ENCODE results near the gene ADD2. TPM values are rescaled to one million over a fixed set of nuclear protein-coding genes. Genes with fewer than 3 reads are reported as not detected.

Gene ADD2
- total RNA-seq, 1 donor from 2014 or later: 1.4 TPM

DNA sequence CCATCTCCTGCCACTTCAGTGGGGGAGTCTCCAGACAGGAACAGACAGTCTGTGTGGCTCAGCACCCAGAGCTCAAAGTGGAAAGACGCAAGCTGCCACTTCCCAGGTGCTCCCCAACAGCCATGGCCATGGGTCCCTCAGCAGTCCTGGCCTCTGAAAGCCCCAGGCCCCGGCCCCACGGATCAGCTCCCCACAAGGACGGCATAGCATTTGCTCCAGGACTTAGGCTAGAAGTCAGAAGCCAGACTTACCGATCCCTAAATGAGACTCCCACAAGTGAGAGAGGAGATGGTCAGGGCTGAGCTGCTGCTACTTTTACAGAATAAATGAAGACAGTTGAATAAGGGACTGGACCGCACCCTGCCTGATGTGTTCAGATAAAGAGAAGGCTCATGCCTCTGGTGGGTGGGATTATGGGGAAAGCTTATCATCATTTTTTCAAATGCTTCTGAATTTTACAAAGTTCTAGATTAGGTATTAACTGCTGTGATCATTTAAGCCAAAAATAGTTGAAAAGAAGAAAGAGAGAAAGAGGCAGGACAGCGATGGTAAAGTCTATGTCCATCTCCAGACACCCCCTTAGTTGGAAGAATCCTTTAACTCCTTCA, 50.5 kb downstream of the ADD2 start:
- DNase-seq: no peak
- Histone ChIP-seq H3K36me3 (no peaks in the 10 kb centered on the region), H3K4me3 (no peak overlapping the region), H3K9me3 (no peaks in the 10 kb centered on the region), H3K27me3 (no peaks in the 10 kb centered on the region), H3K4me1 (no peaks in the 10 kb centered on the region), H3K27ac (no peak overlapping the region)
- TF ChIP-seq, protein P1, sequence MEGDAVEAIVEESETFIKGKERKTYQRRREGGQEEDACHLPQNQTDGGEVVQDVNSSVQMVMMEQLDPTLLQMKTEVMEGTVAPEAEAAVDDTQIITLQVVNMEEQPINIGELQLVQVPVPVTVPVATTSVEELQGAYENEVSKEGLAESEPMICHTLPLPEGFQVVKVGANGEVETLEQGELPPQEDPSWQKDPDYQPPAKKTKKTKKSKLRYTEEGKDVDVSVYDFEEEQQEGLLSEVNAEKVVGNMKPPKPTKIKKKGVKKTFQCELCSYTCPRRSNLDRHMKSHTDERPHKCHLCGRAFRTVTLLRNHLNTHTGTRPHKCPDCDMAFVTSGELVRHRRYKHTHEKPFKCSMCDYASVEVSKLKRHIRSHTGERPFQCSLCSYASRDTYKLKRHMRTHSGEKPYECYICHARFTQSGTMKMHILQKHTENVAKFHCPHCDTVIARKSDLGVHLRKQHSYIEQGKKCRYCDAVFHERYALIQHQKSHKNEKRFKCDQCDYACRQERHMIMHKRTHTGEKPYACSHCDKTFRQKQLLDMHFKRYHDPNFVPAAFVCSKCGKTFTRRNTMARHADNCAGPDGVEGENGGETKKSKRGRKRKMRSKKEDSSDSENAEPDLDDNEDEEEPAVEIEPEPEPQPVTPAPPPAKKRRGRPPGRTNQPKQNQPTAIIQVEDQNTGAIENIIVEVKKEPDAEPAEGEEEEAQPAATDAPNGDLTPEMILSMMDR (IDR thresholded peaks at IDR 0.05): no peak
- intact Hi-C loops (cut with DNase I): no loop called here
- no peak for ATAC-seq

DNA sequence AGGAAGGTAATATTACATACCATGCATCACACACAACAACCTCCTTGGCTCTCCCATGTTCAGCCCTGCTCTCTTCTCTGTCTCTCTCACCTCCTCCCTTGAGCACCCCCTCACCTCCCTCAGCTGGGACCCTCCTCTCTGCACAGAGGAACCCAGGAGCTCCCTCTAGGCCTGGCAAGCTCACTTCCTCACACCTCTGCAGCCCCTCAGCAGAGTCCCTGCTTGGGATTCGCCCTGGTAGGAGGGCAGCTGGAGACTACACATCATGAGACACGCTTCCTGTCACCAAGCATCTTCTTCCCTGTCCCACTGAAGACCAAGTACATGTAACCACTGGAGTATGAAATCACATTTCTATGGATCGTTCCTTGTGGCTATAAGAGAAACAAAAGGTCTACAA, 51.0 kb downstream of the ADD2 start:
- intact Hi-C loops (cut with DNase I): no loop called here
- ATAC-seq: no peak
- H3K9me3 ChIP-seq: no peaks in the 10 kb centered on the region

DNA sequence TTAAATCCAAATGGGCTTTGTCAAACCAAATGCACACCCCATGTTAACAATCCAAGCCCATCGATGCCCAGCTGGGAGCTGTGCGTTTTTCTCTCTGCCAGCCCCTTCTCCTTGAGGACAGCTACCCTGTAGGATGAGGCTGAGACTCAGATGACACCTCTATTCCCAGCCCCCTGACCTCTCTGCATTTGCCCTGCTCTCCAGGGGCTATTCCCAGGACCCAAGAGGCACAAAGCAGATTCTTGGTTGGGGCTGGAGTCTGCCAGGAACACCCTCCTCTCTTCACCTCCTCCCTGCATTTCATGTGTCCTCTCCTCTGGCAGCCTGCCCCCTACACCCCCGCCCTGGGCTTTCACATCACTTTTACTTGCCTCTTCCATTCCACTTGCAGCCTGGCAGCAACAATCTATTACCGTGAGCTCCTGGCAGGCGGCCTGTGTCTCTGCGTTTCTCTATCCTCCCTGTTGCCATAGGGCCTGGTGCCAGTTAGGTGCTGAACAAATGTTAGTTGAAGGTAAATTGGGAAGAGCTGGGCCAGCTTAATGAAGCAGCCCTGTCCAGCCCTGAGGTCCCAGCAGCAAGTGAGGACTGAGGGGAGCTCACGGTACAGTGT, 51.8 kb downstream of the ADD2 start:
- TF ChIP-seq, protein P1 (IDR thresholded peaks at IDR 0.05): no peak
- ATAC-seq: no peak

More for the DNA sequence above, 51.0 kb downstream of the ADD2 start:
- Histone ChIP-seq H3K27ac (no peak overlapping the region), H3K36me3 (no peaks in the 10 kb centered on the region), H3K4me3 (no peak overlapping the region), H3K4me1 (no peaks in the 10 kb centered on the region), H3K27me3 (no peaks in the 10 kb centered on the region)
- TF ChIP-seq, protein P1 (IDR thresholded peaks at IDR 0.05): no peak
- DNase-seq: no peak

DNA sequence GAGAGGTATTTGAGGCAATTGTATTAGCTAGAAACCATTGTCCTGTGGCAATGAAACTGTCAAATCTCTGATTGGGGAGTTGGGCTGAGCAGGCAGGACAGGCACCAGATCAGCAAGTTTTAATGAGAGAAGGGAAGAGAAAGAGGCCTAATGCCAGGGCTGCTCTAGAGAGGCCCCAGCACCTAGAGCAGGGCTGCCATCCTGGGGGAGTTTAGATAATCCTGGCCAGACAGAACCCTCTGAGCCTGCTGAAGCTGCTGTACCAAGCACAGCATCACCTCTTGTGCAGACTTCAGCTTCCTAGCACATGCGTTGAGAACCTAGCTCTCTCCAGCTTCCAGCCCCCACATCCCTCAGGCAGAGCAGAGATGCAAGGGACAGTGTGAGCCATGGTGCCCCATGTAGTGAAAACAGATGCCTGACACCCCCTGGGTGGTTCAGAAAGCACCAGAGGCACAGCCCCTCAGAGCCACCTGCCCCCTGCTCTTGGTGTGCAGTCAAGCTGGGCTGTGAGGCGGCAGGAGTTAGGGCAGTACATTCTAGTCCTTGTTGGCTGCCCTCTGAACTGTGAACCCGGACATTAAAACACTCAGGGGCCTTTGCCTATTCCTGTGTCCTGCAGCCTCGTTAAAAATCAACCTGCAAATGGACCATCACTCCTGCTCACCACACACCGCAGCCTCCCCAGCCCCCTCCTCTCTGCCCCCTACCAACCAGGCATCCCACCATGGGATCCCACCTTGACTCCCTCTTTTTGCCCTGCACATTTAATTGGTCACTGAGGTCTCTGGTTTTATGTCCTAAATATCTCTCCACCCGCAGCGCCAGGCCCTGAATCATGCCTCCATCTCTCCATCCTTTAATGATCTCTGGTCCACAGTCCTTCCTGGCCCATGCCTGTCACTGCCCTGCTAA, 52.7 kb downstream of the ADD2 start:
- H3K36me3 ChIP-seq: no peaks in the 10 kb centered on the region

More for the DNA sequence above, 51.8 kb downstream of the ADD2 start:
- Histone ChIP-seq H3K36me3 (no peaks in the 10 kb centered on the region), H3K27ac (no peak overlapping the region), H3K27me3 (no peaks in the 10 kb centered on the region), H3K4me3 (no peak overlapping the region), H3K4me1 (no peaks in the 10 kb centered on the region), H3K9me3 (no peaks in the 10 kb centered on the region)
- no peak for DNase-seq
- intact Hi-C loops (cut with DNase I): no loop called here

DNA sequence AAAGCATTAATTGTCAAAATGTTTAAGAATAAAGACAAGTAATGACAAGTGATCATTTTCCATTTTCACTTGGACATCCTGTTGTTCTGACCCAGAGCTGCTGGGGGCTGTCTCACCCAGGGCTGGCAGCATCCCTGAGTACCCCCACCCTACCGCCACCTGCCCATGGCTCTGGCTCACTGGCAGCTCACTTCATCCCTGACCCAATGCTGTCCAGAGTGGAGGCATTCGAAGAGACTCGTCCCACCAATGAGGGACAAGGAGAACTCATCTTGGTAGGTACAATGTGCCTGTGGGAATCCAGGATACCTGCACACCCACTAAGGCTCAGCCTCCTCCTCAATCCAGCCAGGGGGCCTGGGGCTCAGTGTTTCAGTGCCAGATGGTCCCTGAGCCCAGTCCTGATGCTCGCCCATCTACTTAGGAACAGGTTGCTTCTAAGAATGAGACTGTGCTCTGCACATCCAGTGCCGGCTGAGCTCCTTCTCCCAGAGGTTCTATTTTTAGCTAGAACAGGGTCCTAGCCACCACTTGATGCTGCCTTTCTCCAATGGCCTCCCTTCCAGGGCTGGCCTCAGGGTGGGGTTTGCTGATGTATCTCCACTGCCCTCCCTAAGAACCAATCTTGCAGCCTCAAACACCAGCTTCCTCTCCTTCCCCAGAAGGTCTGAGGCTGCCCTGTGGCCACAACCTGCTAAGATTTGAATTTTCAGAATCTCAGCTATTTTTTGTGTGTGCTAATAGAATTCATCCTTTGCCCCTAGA, 53.7 kb downstream of the ADD2 start:
- Histone ChIP-seq H3K9me3 (no peaks in the 10 kb centered on the region), H3K27ac (no peak overlapping the region), H3K4me3 (no peak overlapping the region), H3K27me3 (no peaks in the 10 kb centered on the region), H3K36me3 (no peaks in the 10 kb centered on the region), H3K4me1 (no peaks in the 10 kb centered on the region)
- intact Hi-C loops (cut with DNase I): no loop called here
- ATAC-seq: no peak
- TF ChIP-seq, protein P1 (IDR thresholded peaks at IDR 0.05): no peak
- no peak for DNase-seq

More for the DNA sequence above, 52.7 kb downstream of the ADD2 start:
- intact Hi-C loops (cut with DNase I): no loop called here
- no peak overlapping the region for H3K4me3 ChIP-seq
- no peak overlapping the region for H3K27ac ChIP-seq
- DNase-seq (no peak), ATAC-seq (no peak)
- H3K27me3 ChIP-seq: no peaks in the 10 kb centered on the region
- TF ChIP-seq, protein P1 (IDR thresholded peaks at IDR 0.05): no peak
- no peaks in the 10 kb centered on the region for H3K4me1 ChIP-seq
- H3K9me3 ChIP-seq: no peaks in the 10 kb centered on the region
